HepG2 (cell line): Measurements from ENCODE around the gene ODC1. TPM values are rescaled to one million over a fixed set of nuclear protein-coding genes. Genes with fewer than 3 reads are reported as not detected.
A peak's percentile ranks its signal among the peaks of the same experiment; 100 is the strongest.

ENCODE experiments used
- ATAC-seq: fragments of 200-7000 bp; cut with Tn5 transposase; 3 replicates; pipeline ENCODE4 v1.9.1; 2020; ENCODE audit warnings: mild to moderate bottlenecking, moderate library complexity
- BruUV-seq: library from RNA; stranded (reverse); fragments of 400-500 nt; replicated peaks from 2 replicates; lab custom pipeline; 2021; lab: Mats Ljungman, UMichigan
- CTCF ChIA-PET: fragments of 300-600 bp; formaldehyde crosslinking; extraction: SDS; loops from one replicate; lab custom pipeline; 2021; ENCODE audit warnings: low total read pairs, inconsistent platforms, low intra/inter-chr PET ratio; lab: Yijun Ruan, JAX
- POLR2A ChIA-PET: fragments of 350-600 bp; sonication (Branson Sonifier 250); formaldehyde crosslinking; loops from one replicate; lab custom pipeline; 2020; ENCODE audit warnings: antibody characterized with exemption, inconsistent platforms; lab: Yijun Ruan, JAX
- DNase-seq: peaks from one replicate; pipeline ENCODE4 v3.0.0-alpha.2; 2015; ENCODE audit warnings: low spot score
- FAIRE-seq: peaks from 3 replicates; lab custom pipeline; 2011; peaks lifted over from hg19 to GRCh38; lab: Jason Lieb, UNC
- H2AFZ ChIP-seq: one replicate; pipeline ENCODE4 v1.6.1; 2011; ENCODE audit warnings: low read length, inconsistent platforms
- H3K27ac ChIP-seq: fragments of 300-600 bp; 3 replicates; pipeline ENCODE4 v1.8.0; 2011; ENCODE audit warnings: mixed run types, mild to moderate bottlenecking, mixed read lengths, low read length, inconsistent platforms; ENCODE audit not compliant: insufficient read depth; ENCODE audit errors: extremely low read length
- H3K27me3 ChIP-seq, 2 experiments: fragments of 200-600 bp in 1 of 2; 2 replicates in 1 of 2; 3 replicates in 1 of 2; pipeline versions ENCODE4 v1.6.0 to v1.8.0; 2011; ENCODE audit warnings: low read length in 2 of 2, mild to moderate bottlenecking in 2 of 2, moderate library complexity in 2 of 2, inconsistent platforms in 1 of 2; ENCODE audit not compliant: insufficient read depth in 2 of 2, control insufficient read depth in 1 of 2
- H3K36me3 ChIP-seq, 2 experiments: fragments of 200-600 bp in 1 of 2; replicated peaks in 1 of 2; 2 replicates in 1 of 2; 3 replicates in 1 of 2; pipeline versions ENCODE4 v1.5.1 to v1.8.0; 2011; ENCODE audit warnings: low read length in 2 of 2, inconsistent platforms in 1 of 2; ENCODE audit not compliant: insufficient read depth in 2 of 2, control insufficient read depth in 1 of 2
- H3K4me1 ChIP-seq: 2 replicates; pipeline ENCODE4 v1.5.1; 2012; ENCODE audit warnings: low read length, inconsistent platforms; ENCODE audit not compliant: insufficient read depth
- H3K4me2 ChIP-seq: 2 replicates; pipeline ENCODE4 v1.6.0; 2011; ENCODE audit warnings: low read depth, low read length, inconsistent platforms
- H3K4me3 ChIP-seq, 3 experiments: fragments of 200-600 bp in 1 of 3; sonication (generic), shearing (Covaris generic) in 1 of 3; replicated peaks in 1 of 3; 2 replicates each; pipeline ENCODE4 v1.5.1; 2011 to 2016; ENCODE audit warnings: low read length in 3 of 3, inconsistent platforms in 2 of 3, low read depth in 2 of 3, mild to moderate bottlenecking in 2 of 3, control low read depth in 1 of 3, mixed read lengths in 1 of 3; ENCODE audit not compliant: insufficient read depth in 1 of 3
- H3K79me2 ChIP-seq: one replicate; pipeline ENCODE4 v1.6.1; 2011; ENCODE audit warnings: low read length, inconsistent platforms; ENCODE audit not compliant: insufficient read depth
- H3K9ac ChIP-seq: 2 replicates; pipeline ENCODE4 v1.6.0; 2011; ENCODE audit warnings: mild to moderate bottlenecking, low read depth, low read length, inconsistent platforms; ENCODE audit not compliant: insufficient read depth
- H3K9me3 ChIP-seq: 2 replicates; pipeline ENCODE4 v1.5.1; 2012; ENCODE audit warnings: mild to moderate bottlenecking, low read length
- H4K20me1 ChIP-seq: 2 replicates; pipeline ENCODE4 v1.6.0; 2011; ENCODE audit warnings: inconsistent platforms, mild to moderate bottlenecking, low read length, moderate library complexity; ENCODE audit not compliant: insufficient read depth
- ARHGAP35 ChIP-seq: sonication (generic); formaldehyde crosslinking; IDR thresholded peaks from 2 replicates; pipeline ENCODE4 v1.9.0; 2022; ENCODE audit warnings: mild to moderate bottlenecking, inconsistent platforms, moderate library complexity, missing genetic modification reagents, borderline replicate concordance
- CAMTA2 ChIP-seq: sonication (generic); formaldehyde crosslinking; IDR thresholded peaks from 2 replicates; pipeline ENCODE4 v1.4.0; 2020; ENCODE audit warnings: mild to moderate bottlenecking, missing genetic modification reagents, borderline replicate concordance
- ELF1 ChIP-seq: sonication (generic); formaldehyde crosslinking; IDR thresholded peaks from 2 replicates; pipeline ENCODE4 v1.4.0; 2020; ENCODE audit warnings: missing genetic modification reagents
- GPN1 ChIP-seq: sonication (generic); formaldehyde crosslinking; IDR thresholded peaks from 2 replicates; pipeline ENCODE4 v1.5.1; 2020; ENCODE audit warnings: missing genetic modification reagents, borderline replicate concordance
- KDM5A ChIP-seq: fragments of 200-600 bp; sonication (generic); IDR thresholded peaks from 2 replicates; pipeline ENCODE4 v1.7.0; 2018; ENCODE audit warnings: antibody characterized with exemption, mild to moderate bottlenecking, low read length, borderline replicate concordance
- NR2F2 ChIP-seq: IDR thresholded peaks from 2 replicates; pipeline ENCODE4 v1.6.1; 2012; ENCODE audit warnings: low read depth, inconsistent platforms, borderline replicate concordance
- SATB2 ChIP-seq: sonication (generic); formaldehyde crosslinking; IDR thresholded peaks from 2 replicates; pipeline ENCODE4 v1.5.0; 2020; ENCODE audit warnings: missing genetic modification reagents
- SETDB1 ChIP-seq: sonication (generic); formaldehyde crosslinking; IDR thresholded peaks from 2 replicates; pipeline ENCODE4 v1.5.1; 2020; ENCODE audit warnings: missing genetic modification reagents, mild to moderate bottlenecking, borderline replicate concordance
- SIX4 ChIP-seq: sonication (generic); formaldehyde crosslinking; IDR thresholded peaks from 2 replicates; pipeline ENCODE4 v1.4.0; 2020; ENCODE audit warnings: missing genetic modification reagents
- SMAD9 ChIP-seq: sonication (generic); formaldehyde crosslinking; IDR thresholded peaks from 2 replicates; pipeline ENCODE4 v1.5.1; 2020; ENCODE audit warnings: mild to moderate bottlenecking, missing genetic modification reagents
- SNAPC4 ChIP-seq: sonication (generic); formaldehyde crosslinking; IDR thresholded peaks from 2 replicates; pipeline ENCODE4 v1.4.0; 2020; ENCODE audit warnings: mild to moderate bottlenecking, missing genetic modification reagents
- SRF ChIP-seq: IDR thresholded peaks from 2 replicates; pipeline ENCODE4 v1.6.1; 2011; ENCODE audit warnings: mild to moderate bottlenecking, low read depth, low read length, moderate library complexity
- TEAD2 ChIP-seq: sonication (generic); formaldehyde crosslinking; IDR thresholded peaks from 2 replicates; pipeline ENCODE4 v1.9.0; 2021; ENCODE audit warnings: missing genetic modification reagents
- ZNF629 ChIP-seq: sonication (generic); formaldehyde crosslinking; conservative IDR thresholded peaks from 2 replicates; pipeline ENCODE4 v1.5.0; 2020; ENCODE audit warnings: missing genetic modification reagents
- ZNF790 ChIP-seq: sonication (generic); formaldehyde crosslinking; IDR thresholded peaks from 2 replicates; pipeline ENCODE4 v1.8.0; 2022; ENCODE audit warnings: missing genetic modification reagents, mild to moderate bottlenecking, borderline replicate concordance
- WGBS: methylation state at CpG from one replicate; pipeline ENCODE4 v1.1.6; 2017; ENCODE audit warnings: low lambda C conversion rate; 5-methylcytosine and 5-hydroxymethylcytosine counted together
- in situ Hi-C: cut with HindIII; loops from 2 replicates; pipeline ENCODE4 v1.10.0; 2017; ENCODE audit warnings: low pct_unique_long_range_greater_than_20kb; ENCODE audit not compliant: extremely low pct_ligation_motif_present
- intact Hi-C: fragments of 100-400 bp; cut with micrococcal nuclease; formaldehyde crosslinking; loops from one replicate; pipeline ENCODE4 v1.10.0; 2022; ENCODE audit not compliant: unreplicated experiment
- polyA plus RNA-seq, 8 experiments: library from polyadenylated mRNA; depleted of rRNA in 3 of 8; stranded (reverse) in 7 of 8; unstranded in 1 of 8; fragments of >200 nt; fragmentation: Illumina TruSeq in 4 of 8; extraction: Trizol in 4 of 8; gene quantifications; 2 replicates each; pipeline versions ENCODE4 v1.2.1 to v1.2.3, GENCODE V29; 2011 to 2016; ENCODE audit warnings: low read depth in 4 of 8, missing spikeins in 1 of 8, mixed read lengths in 1 of 8; ENCODE audit not compliant: insufficient read depth in 1 of 8
- total RNA-seq, 5 experiments: library from RNA; depleted of rRNA; stranded (reverse); fragments of >200 nt; fragmentation: Illumina TruSeq; extraction: Trizol; gene quantifications; 2 replicates each; pipeline ENCODE4 v1.2.3, GENCODE V29; 2016; ENCODE audit warnings: low read depth in 1 of 5

ODC1 gene
- total and polyA plus RNA-seq, 2 of the 13 experiments (the other 11 are each of a cell fraction or from before 2014, with no cell fraction given): 142 to 371 TPM

GRCh38 chr2:10407432-10407831 lies 40.7 kb downstream of the ODC1 start:
- no peaks in the 10 kb centered on the region for H3K79me2 ChIP-seq
- ChIA-PET CTCF (no interaction called here), POLR2A (interaction anchor here (1.0 to 3.1 kb wide), 7 partner anchors 39 to 283 kb away, joined by 5 to 32 read pairs (median 11); partner anchors contain the start of gene HPCAL1)
- no peak overlapping the region for H3K4me3 ChIP-seq
- in situ Hi-C loops: loop anchor here (5.0 kb wide), 2 partner anchors 80 to 135 kb away; no protein-coding TSS in a partner anchor
- DNase-seq (no peak), ATAC-seq (no peak), FAIRE-seq (no peak)
- 0 out of 2 replicates have a peak overlapping the region, but pooled peaks have one; percentile 61 for H3K4me2 ChIP-seq
- H2AFZ ChIP-seq: no peak overlapping the region
- H3K4me1 ChIP-seq: peaks cover 33% of the 10 kb centered on the region
- intact Hi-C loops: loop anchor here (10.0 kb wide), 1 partner anchor 283 kb away; the partner anchor contains the start of gene RRM2
- H3K9me3 ChIP-seq: no peaks in the 10 kb centered on the region
- no peak for TF ChIP-seq SETDB1 (CRISPR knock-in tag)
- no peak for TF ChIP-seq GPN1
- no peak for TF ChIP-seq SIX4 (CRISPR knock-in tag)
- TF ChIP-seq SRF: no peak
- no peak for TF ChIP-seq TEAD2 (CRISPR knock-in tag)
- no peak for TF ChIP-seq SMAD9 (CRISPR knock-in tag)
- no peak for TF ChIP-seq SNAPC4 (CRISPR knock-in tag)
- TF ChIP-seq NR2F2: no peak
- TF ChIP-seq ELF1 (CRISPR knock-in tag): no peak
- TF ChIP-seq ZNF790 (CRISPR knock-in tag): no peak
- no peak for TF ChIP-seq CAMTA2 (CRISPR knock-in tag)
- TF ChIP-seq SATB2 (CRISPR knock-in tag): no peak
- TF ChIP-seq ZNF629 (CRISPR knock-in tag): no peak
- TF ChIP-seq KDM5A: no peak
- TF ChIP-seq ARHGAP35 (CRISPR knock-in tag): no peak
- BruUV-seq: no TSS peak
- H3K36me3 ChIP-seq: peaks cover 2 to 10% of the 10 kb centered on the region in 2 experiments
- no peak overlapping the region for H3K9ac ChIP-seq
- peak overlapping the region; percentile 56 for H3K27ac ChIP-seq
- no peaks in the 10 kb centered on the region; the same call in 1 of the 2 replicates for H4K20me1 ChIP-seq
- WGBS: 82% methylated on average over 4 of the region's 4 CpGs
- no peaks in the 10 kb centered on the region for H3K27me3 ChIP-seq
